GM12801 (cell line): ENCODE measurements around the gene UTP15.

Source experiments
- CTCF ChIP-seq: IDR thresholded peaks from one replicate; pipeline ENCODE4 v1.5.1; 2011; ENCODE audit warnings: control low read depth; ENCODE audit not compliant: insufficient read length; ENCODE audit errors: extremely low read depth

The UTP15 gene

GRCh38 chr5:73565969-73566547 is 515 bp downstream of the UTP15 start:
- TF ChIP-seq CTCF: no peak

GRCh38 chr5:73582285-73583145 is 17.0 kb downstream of the UTP15 start:
- no peak for TF ChIP-seq CTCF

- TF ChIP-seq CTCF: no peak
Observed at GRCh38 chr5:73587923-73588322, 22.4 kb downstream of the UTP15 start.

- no peak for TF ChIP-seq CTCF
Observed at GRCh38 chr5:73591102-73591695, 25.7 kb downstream of the UTP15 start.

GRCh38 chr5:73591698-73592501 is 26.4 kb downstream of the UTP15 start:
- no peak for TF ChIP-seq CTCF

- TF ChIP-seq CTCF: no peak
Observed at GRCh38 chr5:73592551-73592950, 27.0 kb downstream of the UTP15 start.
